K562 (cell line): ENCODE results near the gene KLHL13.

ENCODE experiments used
- BMI1 ChIP-seq: fragments of 150-350 bp; IDR thresholded peaks from 2 replicates; pipeline ENCODE4 v1.6.1; 2014; ENCODE audit warnings: low read length
- CHD1 ChIP-seq: fragments of 200-600 bp; sonication (generic); IDR thresholded peaks from one replicate; pipeline ENCODE4 v1.6.1; 2012; ENCODE audit warnings: mild to moderate bottlenecking, moderate library complexity, low read length, inconsistent platforms
- GATAD2A ChIP-seq: fragments of 450-650 bp; IDR thresholded peaks from 2 replicates; pipeline ENCODE4 v1.6.1; 2017
- POLR2A ChIP-seq: fragments of 450-650 bp; conservative IDR thresholded peaks from 2 replicates; pipeline ENCODE4 v1.6.1; 2016
- RBM22 ChIP-seq: fragments of 200-400 bp; formaldehyde crosslinking; IDR thresholded peaks from 2 replicates; pipeline ENCODE4 v1.6.1; 2018; ENCODE audit warnings: low read length, low read depth; ENCODE audit not compliant: poor library complexity, severe bottlenecking
- SMAD4 ChIP-seq: fragments of 250-450 bp; sonication (Bioruptor Pico); conservative IDR thresholded peaks from 2 replicates; pipeline ENCODE4 v1.8.0; 2021; ENCODE audit warnings: inconsistent platforms, mild to moderate bottlenecking, moderate library complexity

DNA sequence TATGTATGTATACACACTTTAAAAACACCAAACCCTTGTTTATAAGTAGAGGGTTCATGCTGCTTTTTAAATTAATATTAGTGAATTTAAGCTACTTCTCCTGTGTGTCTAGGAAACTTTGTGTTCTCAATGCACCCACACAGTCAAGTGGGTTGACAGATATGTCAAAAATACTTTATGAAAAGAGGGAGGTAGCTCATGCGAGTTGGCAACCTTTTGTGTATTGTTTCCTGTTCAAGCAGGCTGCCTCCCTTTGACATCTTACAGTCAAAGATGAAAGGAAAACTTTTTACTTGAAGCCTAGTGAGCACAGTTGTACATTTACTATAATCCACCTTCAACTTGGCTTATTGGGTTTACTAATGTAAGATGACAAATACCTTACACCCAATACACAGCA lies 218.4 kb downstream of the KLHL13 start:
- no peak for TF ChIP-seq RBM22
- TF ChIP-seq SMAD4 (CRISPR knock-in tag) = no peak
- no peak for TF ChIP-seq BMI1
- TF ChIP-seq GATAD2A = no peak
- no peak for TF ChIP-seq CHD1
- TF ChIP-seq POLR2A = no peak
